ENCODE results near the gene PTPRN2. TPM values are rescaled to one million over a fixed set of nuclear protein-coding genes. Genes with fewer than 3 reads are reported as not detected.

PTPRN2 gene
- total and polyA plus RNA-seq, 2 experiments from 2014 or later, result 0.28 TPM; not detected in 1

DNA sequence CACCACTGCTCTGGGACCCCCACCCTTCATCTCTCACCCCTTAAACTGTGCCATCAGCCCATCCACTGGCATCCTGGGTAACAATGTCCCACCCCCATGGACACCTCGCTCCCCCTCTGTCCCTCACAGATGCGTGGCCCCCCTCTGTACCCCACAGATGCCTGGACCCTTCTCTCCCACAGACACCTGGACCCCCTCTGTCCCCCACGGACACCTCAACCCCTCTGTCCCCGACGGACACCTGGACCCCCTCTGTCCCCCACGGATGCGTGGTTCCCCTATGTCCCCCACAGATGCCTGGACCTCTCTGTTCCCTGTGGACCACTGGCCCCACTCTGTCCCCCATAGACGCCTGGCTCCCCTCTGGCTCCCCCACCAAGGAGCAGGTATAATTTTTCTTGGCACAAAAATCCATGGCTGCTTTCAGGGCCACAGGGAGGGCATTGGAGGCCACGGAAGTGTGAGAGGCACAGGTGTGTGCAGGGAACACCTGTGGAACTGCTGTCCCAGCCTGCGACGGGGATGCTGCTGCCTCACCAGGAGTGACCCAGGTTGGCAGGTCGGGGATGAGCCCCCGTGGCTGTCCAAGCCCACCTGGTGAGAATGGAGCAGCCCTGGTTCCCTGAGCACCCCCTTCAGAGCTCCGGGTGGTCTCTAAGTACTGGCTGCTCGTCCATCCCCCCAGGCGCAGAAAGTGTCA lies 193.5 kb downstream of the PTPRN2 start:
- no peak for DNase-seq (ENCODE audit: low read depth in 1 of 2, low spot score in 1 of 2)
- Histone ChIP-seq H3K27me3 (no peaks in the 10 kb centered on the region), H3K27ac (no peak overlapping the region), H3K4me3 (no peak overlapping the region), H3K36me3 (no peaks in the 10 kb centered on the region), H3K4me1 (ENCODE audit: low read depth) (no peaks in the 10 kb centered on the region), H3K9me3 (ENCODE audit: low read depth) (no peaks in the 10 kb centered on the region)
- TF ChIP-seq, protein P1, sequence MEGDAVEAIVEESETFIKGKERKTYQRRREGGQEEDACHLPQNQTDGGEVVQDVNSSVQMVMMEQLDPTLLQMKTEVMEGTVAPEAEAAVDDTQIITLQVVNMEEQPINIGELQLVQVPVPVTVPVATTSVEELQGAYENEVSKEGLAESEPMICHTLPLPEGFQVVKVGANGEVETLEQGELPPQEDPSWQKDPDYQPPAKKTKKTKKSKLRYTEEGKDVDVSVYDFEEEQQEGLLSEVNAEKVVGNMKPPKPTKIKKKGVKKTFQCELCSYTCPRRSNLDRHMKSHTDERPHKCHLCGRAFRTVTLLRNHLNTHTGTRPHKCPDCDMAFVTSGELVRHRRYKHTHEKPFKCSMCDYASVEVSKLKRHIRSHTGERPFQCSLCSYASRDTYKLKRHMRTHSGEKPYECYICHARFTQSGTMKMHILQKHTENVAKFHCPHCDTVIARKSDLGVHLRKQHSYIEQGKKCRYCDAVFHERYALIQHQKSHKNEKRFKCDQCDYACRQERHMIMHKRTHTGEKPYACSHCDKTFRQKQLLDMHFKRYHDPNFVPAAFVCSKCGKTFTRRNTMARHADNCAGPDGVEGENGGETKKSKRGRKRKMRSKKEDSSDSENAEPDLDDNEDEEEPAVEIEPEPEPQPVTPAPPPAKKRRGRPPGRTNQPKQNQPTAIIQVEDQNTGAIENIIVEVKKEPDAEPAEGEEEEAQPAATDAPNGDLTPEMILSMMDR (IDR thresholded peaks at IDR 0.05; ENCODE audit: low read depth, low read length), result no peak

DNA sequence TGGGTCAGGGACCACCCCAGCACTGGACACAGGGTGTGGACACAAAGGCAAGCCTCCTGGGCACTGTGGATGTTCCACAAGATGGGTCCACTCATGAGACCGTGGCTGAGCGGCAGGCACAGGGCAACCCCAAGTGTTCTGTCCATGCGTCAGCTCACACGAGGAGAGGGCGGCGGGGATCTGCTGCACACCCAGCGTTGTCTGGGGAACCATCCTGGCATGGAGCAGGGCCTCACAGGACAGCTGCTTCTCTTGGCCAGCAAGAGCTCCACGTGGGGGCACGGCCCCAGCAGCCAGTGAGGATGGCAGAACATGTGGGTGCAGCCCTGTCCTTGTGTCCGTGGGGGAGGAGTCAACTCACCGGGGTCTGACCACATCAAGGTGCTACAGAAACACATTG lies 195.4 kb downstream of the PTPRN2 start:
- no peaks in the 10 kb centered on the region for H3K27me3 ChIP-seq
- H3K36me3 ChIP-seq, result no peaks in the 10 kb centered on the region
- H3K27ac ChIP-seq, result no peak overlapping the region
- TF ChIP-seq, protein P1 (IDR thresholded peaks at IDR 0.05; ENCODE audit: low read depth, low read length), result no peak
- DNase-seq (ENCODE audit: low read depth in 1 of 2, low spot score in 1 of 2), result no peak
- H3K4me3 ChIP-seq, result no peak overlapping the region
- no peaks in the 10 kb centered on the region for H3K4me1 ChIP-seq (ENCODE audit: low read depth)
- no peaks in the 10 kb centered on the region for H3K9me3 ChIP-seq (ENCODE audit: low read depth)

- H3K4me3 ChIP-seq, result no peak overlapping the region
- no peaks in the 10 kb centered on the region for H3K36me3 ChIP-seq
- DNase-seq (ENCODE audit: low read depth in 1 of 2, low spot score in 1 of 2), result no peak
- H3K27ac ChIP-seq, result no peak overlapping the region
- no peaks in the 10 kb centered on the region for H3K4me1 ChIP-seq (ENCODE audit: low read depth)
- TF ChIP-seq, protein P1 (IDR thresholded peaks at IDR 0.05; ENCODE audit: low read depth, low read length), result no peak
- H3K27me3 ChIP-seq, result no peaks in the 10 kb centered on the region
- no peaks in the 10 kb centered on the region for H3K9me3 ChIP-seq (ENCODE audit: low read depth)
These were observed 196.1 kb downstream of the PTPRN2 start for GRCh38 chr7:158391541-158391940.

GRCh38 chr7:158391141-158391540 lies 196.5 kb downstream of the PTPRN2 start:
- no peaks in the 10 kb centered on the region for H3K36me3 ChIP-seq
- no peak overlapping the region for H3K27ac ChIP-seq
- TF ChIP-seq, protein P1 (IDR thresholded peaks at IDR 0.05; ENCODE audit: low read depth, low read length), result no peak
- no peaks in the 10 kb centered on the region for H3K9me3 ChIP-seq (ENCODE audit: low read depth)
- H3K4me3 ChIP-seq, result no peak overlapping the region
- no peaks in the 10 kb centered on the region for H3K27me3 ChIP-seq
- no peaks in the 10 kb centered on the region for H3K4me1 ChIP-seq (ENCODE audit: low read depth)
- DNase-seq (ENCODE audit: low read depth in 1 of 2, low spot score in 1 of 2), result no peak

GRCh38 chr7:158390460-158390859 lies 197.2 kb downstream of the PTPRN2 start:
- TF ChIP-seq, protein P1 (IDR thresholded peaks at IDR 0.05; ENCODE audit: low read depth, low read length), result no peak
- Histone ChIP-seq H3K27ac (no peak overlapping the region), H3K4me3 (no peak overlapping the region), H3K9me3 (ENCODE audit: low read depth) (no peaks in the 10 kb centered on the region), H3K4me1 (ENCODE audit: low read depth) (no peaks in the 10 kb centered on the region), H3K27me3 (no peaks in the 10 kb centered on the region), H3K36me3 (no peaks in the 10 kb centered on the region)
- no peak for DNase-seq (ENCODE audit: low read depth in 1 of 2, low spot score in 1 of 2)

All from cardiac muscle cell (in vitro differentiated cells and primary cell).